Neutrophil (primary cell): ENCODE measurements around the gene MRFAP1L1.

Experiments used
- H3K27ac ChIP-seq: fragments of 200-600 bp; sonication (generic); 2 replicates; pipeline ENCODE4 v1.5.1; 2016; ENCODE audit warnings: mild to moderate bottlenecking, moderate library complexity
- H3K27me3 ChIP-seq: fragments of 200-600 bp; sonication (generic); 2 replicates; pipeline ENCODE4 v1.6.0; 2016; ENCODE audit warnings: mild to moderate bottlenecking
- H3K36me3 ChIP-seq: fragments of 200-600 bp; sonication (generic); 2 replicates; pipeline ENCODE4 v1.5.1; 2017
- H3K4me1 ChIP-seq, 2 experiments: fragments of 200-600 bp in 1 of 2; sonication (generic) in 1 of 2; 1 replicate in 1 of 2; 2 replicates in 1 of 2; pipeline versions ENCODE4 v1.5.1 to v1.6.1; 2013 to 2016; ENCODE audit warnings: low read depth in 1 of 2, low read length in 1 of 2, mild to moderate bottlenecking in 1 of 2, moderate library complexity in 1 of 2; ENCODE audit not compliant: control insufficient read depth in 1 of 2, insufficient read depth in 1 of 2
- H3K4me3 ChIP-seq, 2 experiments: fragments of 200-600 bp in 1 of 2; sonication (generic) in 1 of 2; 1 replicate in 1 of 2; 2 replicates in 1 of 2; pipeline ENCODE4 v1.5.1; 2013 to 2016; ENCODE audit warnings: low read depth in 1 of 2, low read length in 1 of 2, mild to moderate bottlenecking in 1 of 2, moderate library complexity in 1 of 2
- H3K9me3 ChIP-seq: fragments of 200-600 bp; sonication (generic); 2 replicates; pipeline ENCODE4 v1.5.1; 2016
- CTCF ChIP-seq: fragments of 200-600 bp; sonication (generic); IDR thresholded peaks from 2 replicates; pipeline ENCODE4 v1.5.1; 2016; ENCODE audit warnings: antibody characterized with exemption

MRFAP1L1 gene

GRCh38 chr4:6692379-6692778 lies 17.3 kb downstream of the MRFAP1L1 start:
- Histone ChIP-seq H3K27ac (peak overlapping the region; percentile 98), H3K4me3 (no peak overlapping the region), H3K9me3 (no peaks in the 10 kb centered on the region), H3K4me1 (peaks cover 94 to 95% of the 10 kb centered on the region in 2 experiments), H3K36me3 (peaks cover 15% of the 10 kb centered on the region), H3K27me3 (no peaks in the 10 kb centered on the region)
- no peak for TF ChIP-seq CTCF

DNA sequence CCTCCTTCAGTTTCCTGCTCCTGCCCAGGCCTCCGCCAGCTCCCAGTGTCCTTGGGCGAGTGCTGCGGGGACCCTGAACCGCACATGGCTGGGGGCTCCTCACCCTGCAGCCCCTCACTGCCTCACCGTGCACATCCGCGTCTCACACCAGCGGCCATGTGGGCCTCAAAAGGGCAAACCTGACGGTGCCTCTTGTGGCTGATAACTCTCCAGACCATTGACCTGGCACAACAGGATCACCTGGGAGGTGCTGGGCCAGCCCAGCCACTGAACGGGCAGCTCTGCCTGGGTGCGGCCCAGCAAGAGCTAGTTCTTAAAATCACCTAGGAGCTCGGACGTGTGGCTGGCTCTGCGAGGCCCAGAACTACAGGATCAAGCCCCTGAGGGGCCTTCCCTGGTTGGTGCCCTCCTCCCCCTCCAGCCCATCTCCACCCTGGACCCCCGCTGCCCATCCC lies 20.1 kb downstream of the MRFAP1L1 start:
- Histone ChIP-seq H3K9me3 (no peaks in the 10 kb centered on the region), H3K4me3 (peak overlapping the region in 1 of 2 experiments; percentile 36), H3K36me3 (no peaks in the 10 kb centered on the region), H3K4me1 (peaks cover 95 to 96% of the 10 kb centered on the region in 2 experiments), H3K27ac (peak overlapping the region; percentile 98), H3K27me3 (no peaks in the 10 kb centered on the region)
- no peak for TF ChIP-seq CTCF

- no peaks in the 10 kb centered on the region for H3K27me3 ChIP-seq
- no peaks in the 10 kb centered on the region for H3K9me3 ChIP-seq
- H3K36me3 ChIP-seq = no peaks in the 10 kb centered on the region
- H3K4me1 ChIP-seq = peaks cover 95 to 97% of the 10 kb centered on the region in 2 experiments
- no peak for TF ChIP-seq CTCF
- peak overlapping the region; percentile 98 for H3K27ac ChIP-seq
- peak overlapping the region in 1 of 2 experiments; percentile 36 for H3K4me3 ChIP-seq
Observed at GRCh38 chr4:6688879-6689505, 20.7 kb downstream of the MRFAP1L1 start.

DNA sequence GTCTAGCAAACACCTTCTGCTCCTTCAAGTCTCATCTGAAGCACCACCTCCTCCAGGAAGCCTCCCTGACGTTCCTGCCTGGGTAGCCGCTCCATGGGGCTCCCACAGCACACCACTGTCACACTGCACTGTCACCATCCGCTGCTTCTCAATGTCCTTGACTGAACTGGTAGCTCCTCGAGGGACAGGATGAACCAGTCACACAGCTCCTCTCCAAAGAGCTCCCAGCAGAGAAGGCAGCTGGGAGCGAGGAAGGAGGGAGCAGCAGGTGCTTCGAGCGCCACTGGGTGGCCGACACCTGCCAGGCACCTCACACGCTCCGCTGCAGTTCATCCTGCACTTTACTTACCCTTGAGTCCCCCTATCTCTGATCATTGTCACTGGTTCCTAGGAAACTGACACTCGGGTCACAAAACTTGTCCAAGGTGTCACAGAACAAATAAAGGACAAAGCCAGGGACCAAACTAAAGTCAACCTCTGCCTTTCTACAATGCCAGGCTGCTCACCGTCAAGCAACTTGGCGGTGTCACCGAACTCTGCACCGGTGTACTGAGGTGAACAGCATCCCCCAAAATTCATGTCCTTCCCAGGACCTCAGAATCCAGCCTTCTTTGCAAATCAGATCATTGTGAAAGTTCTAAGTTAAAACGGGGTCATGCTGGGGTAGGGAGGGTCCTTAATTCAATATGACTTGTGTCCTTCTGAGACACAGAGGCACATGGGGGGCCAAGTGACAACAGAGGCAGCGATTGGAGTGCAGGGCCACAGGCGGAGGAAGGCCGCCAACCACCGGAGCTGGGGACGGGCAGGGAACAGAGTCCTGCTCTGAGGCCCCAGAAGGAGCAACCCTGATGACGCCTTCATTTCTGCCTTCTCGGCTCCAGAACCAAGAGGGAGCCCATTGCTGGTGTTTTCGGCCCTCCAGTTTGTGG lies 21.5 kb downstream of the MRFAP1L1 start:
- peak overlapping the region; percentile 98 for H3K27ac ChIP-seq
- TF ChIP-seq CTCF = no peak
- no peaks in the 10 kb centered on the region for H3K27me3 ChIP-seq
- no peaks in the 10 kb centered on the region for H3K9me3 ChIP-seq
- H3K36me3 ChIP-seq = no peaks in the 10 kb centered on the region
- peaks cover 94% of the 10 kb centered on the region in 2 experiments for H3K4me1 ChIP-seq
- no peak overlapping the region for H3K4me3 ChIP-seq

DNA sequence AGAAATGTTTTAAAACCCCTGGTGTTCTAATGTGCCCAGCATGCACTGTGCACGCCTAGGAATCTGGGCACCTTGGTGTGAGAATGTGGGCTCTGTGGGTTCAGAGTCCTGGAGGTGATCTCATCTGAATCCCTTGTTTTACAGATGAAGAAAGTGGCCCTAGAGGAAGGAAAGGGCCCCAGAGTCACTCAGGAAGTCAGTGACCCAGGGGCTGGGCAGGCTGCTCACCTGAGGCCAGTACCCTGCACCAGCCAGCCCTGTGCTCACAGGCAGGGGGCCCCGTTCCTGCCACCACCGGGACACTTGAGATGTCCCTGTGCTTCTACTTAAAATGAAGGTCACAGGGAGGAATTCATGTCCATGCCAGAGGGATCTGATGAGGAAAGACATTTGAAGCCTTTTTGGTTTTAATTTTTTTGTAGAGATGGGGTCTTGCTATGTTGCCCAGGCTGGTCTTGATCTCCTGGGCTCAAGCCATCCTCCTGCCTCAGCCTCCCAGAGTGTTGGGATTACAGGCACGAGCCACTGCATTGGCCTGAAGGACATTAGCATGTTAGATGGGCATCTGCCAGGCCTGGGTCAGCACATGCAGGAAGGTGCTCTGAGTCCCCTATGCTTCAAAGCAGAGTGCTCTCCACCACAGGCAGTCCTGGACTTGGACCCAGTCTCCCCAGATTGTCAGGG lies 23.4 kb downstream of the MRFAP1L1 start:
- no peaks in the 10 kb centered on the region for H3K27me3 ChIP-seq
- no peaks in the 10 kb centered on the region for H3K36me3 ChIP-seq
- H3K9me3 ChIP-seq = no peaks in the 10 kb centered on the region
- peaks cover 94 to 95% of the 10 kb centered on the region in 2 experiments for H3K4me1 ChIP-seq
- no peak overlapping the region for H3K4me3 ChIP-seq
- peak overlapping the region; percentile 70 for H3K27ac ChIP-seq
- TF ChIP-seq CTCF = no peak
